AG08396 (cell line): ENCODE data around the gene TECR.
"Not testable (repeated sequence)": the region's sequence is repeated elsewhere in the genome, so short reads cannot be mapped to it uniquely, and the experiment has no call there.

ENCODE experiments used
- DNase-seq: peaks from one replicate; pipeline ENCODE4 v3.0.0; 2012; ENCODE audit warnings: low spot score, mixed read lengths

Gene TECR

GRCh38 chr19:14589433-14589832 is 60.0 kb downstream of the TECR start:
- not testable (repeated sequence) for DNase-seq

- DNase-seq = no peak
Observed at GRCh38 chr19:14595558-14595957, 66.2 kb downstream of the TECR start.

- no peak for DNase-seq
Observed at GRCh38 chr19:14599548-14600147, 70.3 kb downstream of the TECR start.

GRCh38 chr19:14603990-14604387 is 74.6 kb downstream of the TECR start:
- no peak for DNase-seq

- DNase-seq = no peak
Observed at GRCh38 chr19:14606627-14607026, 77.2 kb downstream of the TECR start.

GRCh38 chr19:14611051-14611450 is 81.7 kb downstream of the TECR start:
- DNase-seq = no peak

- not testable (repeated sequence) for DNase-seq
Observed at GRCh38 chr19:14612242-14612641, 82.8 kb downstream of the TECR start.

GRCh38 chr19:14612657-14613056 is 83.3 kb downstream of the TECR start:
- no peak for DNase-seq

GRCh38 chr19:14613399-14614098 is 84.2 kb downstream of the TECR start:
- not testable (repeated sequence) for DNase-seq

GRCh38 chr19:14614099-14614412 is 84.7 kb downstream of the TECR start:
- DNase-seq = no peak
